HepG2 (cell line): Measurements from ENCODE around the gene ZNF326.

Experiments used
- RFX5 ChIP-seq: IDR thresholded peaks from 2 replicates; pipeline ENCODE4 v1.6.1; 2011; ENCODE audit warnings: low read depth, low read length, improper control_type of control experiment
- TF ChIP-seq, protein P1 (sequence below): sonication (generic); formaldehyde crosslinking; IDR thresholded peaks from 2 replicates; pipeline ENCODE4 v1.5.0; 2020; ENCODE audit warnings: mild to moderate bottlenecking, missing genetic modification reagents, moderate library complexity
- TF ChIP-seq, protein P2 (sequence below), 2 experiments: sonication (generic) in 1 of 2; formaldehyde crosslinking in 1 of 2; IDR thresholded peaks; 2 replicates each; pipeline versions ENCODE4 v1.4.0 to v1.6.1; 2018 to 2020; ENCODE audit warnings: missing genetic modification reagents in 2 of 2, borderline replicate concordance in 1 of 2, low read depth in 1 of 2, mild to moderate bottlenecking in 1 of 2, missing biosample characterization in 1 of 2

DNA sequence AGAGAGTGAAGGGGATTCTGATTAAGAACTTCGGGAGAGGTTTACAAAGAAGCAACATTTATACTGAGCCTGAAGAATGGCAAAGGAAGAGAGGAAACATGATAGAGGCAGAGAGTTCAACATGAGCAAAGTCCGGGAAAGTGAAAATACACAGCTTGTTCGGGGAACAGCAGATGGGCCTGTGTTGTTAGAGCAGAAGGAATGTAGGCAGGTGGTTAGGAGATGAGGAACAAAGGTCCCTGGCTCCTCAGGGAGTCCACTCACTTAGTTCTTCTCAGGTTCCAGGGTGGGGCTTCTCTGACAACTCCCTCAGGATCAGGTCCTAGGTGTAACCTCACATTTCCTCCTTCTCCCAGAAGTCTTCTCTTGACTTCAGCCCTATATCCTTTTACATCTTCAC lies 5.1 kb upstream of the ZNF326 start:
- TF ChIP-seq, protein P1, sequence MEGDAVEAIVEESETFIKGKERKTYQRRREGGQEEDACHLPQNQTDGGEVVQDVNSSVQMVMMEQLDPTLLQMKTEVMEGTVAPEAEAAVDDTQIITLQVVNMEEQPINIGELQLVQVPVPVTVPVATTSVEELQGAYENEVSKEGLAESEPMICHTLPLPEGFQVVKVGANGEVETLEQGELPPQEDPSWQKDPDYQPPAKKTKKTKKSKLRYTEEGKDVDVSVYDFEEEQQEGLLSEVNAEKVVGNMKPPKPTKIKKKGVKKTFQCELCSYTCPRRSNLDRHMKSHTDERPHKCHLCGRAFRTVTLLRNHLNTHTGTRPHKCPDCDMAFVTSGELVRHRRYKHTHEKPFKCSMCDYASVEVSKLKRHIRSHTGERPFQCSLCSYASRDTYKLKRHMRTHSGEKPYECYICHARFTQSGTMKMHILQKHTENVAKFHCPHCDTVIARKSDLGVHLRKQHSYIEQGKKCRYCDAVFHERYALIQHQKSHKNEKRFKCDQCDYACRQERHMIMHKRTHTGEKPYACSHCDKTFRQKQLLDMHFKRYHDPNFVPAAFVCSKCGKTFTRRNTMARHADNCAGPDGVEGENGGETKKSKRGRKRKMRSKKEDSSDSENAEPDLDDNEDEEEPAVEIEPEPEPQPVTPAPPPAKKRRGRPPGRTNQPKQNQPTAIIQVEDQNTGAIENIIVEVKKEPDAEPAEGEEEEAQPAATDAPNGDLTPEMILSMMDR (CRISPR knock-in tag) = no peak
- TF ChIP-seq RFX5 = no peak
- TF ChIP-seq, protein P2, sequence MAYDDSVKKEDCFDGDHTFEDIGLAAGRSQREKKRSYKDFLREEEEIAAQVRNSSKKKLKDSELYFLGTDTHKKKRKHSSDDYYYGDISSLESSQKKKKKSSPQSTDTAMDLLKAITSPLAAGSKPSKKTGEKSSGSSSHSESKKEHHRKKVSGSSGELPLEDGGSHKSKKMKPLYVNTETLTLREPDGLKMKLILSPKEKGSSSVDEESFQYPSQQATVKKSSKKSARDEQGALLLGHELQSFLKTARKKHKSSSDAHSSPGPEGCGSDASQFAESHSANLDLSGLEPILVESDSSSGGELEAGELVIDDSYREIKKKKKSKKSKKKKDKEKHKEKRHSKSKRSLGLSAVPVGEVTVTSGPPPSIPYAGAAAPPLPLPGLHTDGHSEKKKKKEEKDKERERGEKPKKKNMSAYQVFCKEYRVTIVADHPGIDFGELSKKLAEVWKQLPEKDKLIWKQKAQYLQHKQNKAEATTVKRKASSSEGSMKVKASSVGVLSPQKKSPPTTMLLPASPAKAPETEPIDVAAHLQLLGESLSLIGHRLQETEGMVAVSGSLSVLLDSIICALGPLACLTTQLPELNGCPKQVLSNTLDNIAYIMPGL (CRISPR knock-in tag; IDR thresholded peaks at IDR 0.05; ENCODE audit: borderline replicate concordance in 1 of 2, low read depth in 1 of 2) = no peak
